Activated naive CD4-positive, alpha-beta T cell treated with Interleukin-2 at 50 U/mL for 16 hours (primary cell): ENCODE measurements around the gene FAM72A.
A peak's percentile ranks its signal among the peaks of the same experiment; 100 is the strongest.
"Not testable (repeated sequence)": the region's sequence is repeated elsewhere in the genome, so short reads cannot be mapped to it uniquely, and the experiment has no call there.

Source experiments
- DNase-seq: peaks from one replicate; pipeline ENCODE4 v3.0.0-alpha.2; 2020

FAM72A gene

DNA sequence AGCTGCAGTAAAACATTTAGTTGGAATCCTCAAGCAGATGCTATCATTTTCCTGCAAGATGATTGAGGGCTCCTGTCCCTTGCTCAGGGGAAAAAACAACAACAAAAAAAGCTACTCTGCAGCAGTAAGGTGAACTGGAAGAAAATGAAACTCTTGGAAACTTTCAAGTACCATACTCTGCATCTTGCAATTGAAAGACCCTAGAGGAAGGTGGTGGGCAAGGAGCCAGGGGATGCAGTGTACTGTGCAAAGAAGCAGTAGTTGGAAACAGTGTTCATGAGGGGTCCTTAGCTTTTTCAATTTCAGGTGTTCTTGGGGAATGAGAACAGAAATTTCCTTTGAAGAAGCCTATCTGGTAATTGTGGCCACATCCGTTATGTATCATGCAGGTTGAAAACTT is 8.2 kb upstream of the FAM72A start:
- not testable (repeated sequence) for DNase-seq

DNA sequence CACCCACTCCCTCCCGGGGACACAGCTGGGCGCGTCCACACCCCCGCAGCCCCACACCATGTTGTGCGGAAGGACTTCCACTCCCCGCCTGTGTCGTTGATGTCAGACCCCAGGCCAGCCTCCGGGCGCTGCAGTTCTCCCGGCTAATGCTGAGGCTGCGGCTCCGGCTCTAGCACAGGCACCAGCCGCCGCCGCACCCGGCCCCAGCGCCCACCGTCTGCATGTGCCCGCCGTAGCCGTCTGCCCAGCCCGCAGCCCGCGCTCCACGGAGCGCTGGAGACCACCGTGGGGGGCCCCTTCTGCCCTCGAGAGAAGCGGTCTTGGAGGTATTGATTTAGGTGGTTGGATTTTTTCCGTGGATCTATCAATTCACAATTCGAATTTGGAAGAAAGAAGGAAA is 2.9 kb upstream of the FAM72A start:
- peak; percentile 9 for DNase-seq

DNA sequence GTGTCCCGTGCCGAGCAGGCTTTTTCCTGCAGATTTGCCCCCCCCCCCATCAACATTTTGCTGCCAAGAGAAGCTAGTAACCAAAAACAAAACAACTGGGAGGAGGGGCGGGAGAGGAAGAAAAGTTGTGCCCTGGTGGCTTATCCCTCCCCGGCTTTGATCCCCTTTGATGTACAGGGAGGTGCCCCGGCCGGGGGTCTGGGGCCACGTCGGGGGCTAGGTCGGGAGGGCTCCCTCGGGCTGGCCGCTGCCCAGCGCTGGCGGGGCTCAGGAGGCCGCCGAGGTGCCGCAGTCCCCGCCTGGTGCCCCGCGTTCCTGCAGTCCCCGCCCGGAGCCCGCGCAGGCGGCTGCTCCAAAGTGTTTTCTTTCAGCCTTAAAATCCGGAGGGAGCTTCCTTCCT is 2.2 kb upstream of the FAM72A start:
- peak; percentile 9 for DNase-seq

DNA sequence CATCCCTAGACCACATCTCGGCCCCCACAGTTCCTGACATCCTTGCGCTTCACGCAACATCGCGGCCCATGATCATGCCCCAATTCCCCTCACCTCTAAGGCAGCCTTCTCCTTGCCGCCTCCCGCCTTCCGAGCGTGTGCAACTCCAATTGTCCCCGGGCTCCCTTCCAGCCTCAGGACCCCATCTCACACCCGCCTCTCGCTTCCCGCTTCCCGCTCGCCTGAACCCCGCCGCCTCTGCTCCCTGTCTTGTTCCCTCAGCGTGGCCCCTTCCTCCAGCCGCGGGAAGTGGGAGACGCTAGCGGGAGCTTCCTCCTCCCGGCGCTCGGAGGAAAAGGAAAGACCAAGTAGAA is 1.5 kb upstream of the FAM72A start:
- DNase-seq = peak; percentile 13

DNA sequence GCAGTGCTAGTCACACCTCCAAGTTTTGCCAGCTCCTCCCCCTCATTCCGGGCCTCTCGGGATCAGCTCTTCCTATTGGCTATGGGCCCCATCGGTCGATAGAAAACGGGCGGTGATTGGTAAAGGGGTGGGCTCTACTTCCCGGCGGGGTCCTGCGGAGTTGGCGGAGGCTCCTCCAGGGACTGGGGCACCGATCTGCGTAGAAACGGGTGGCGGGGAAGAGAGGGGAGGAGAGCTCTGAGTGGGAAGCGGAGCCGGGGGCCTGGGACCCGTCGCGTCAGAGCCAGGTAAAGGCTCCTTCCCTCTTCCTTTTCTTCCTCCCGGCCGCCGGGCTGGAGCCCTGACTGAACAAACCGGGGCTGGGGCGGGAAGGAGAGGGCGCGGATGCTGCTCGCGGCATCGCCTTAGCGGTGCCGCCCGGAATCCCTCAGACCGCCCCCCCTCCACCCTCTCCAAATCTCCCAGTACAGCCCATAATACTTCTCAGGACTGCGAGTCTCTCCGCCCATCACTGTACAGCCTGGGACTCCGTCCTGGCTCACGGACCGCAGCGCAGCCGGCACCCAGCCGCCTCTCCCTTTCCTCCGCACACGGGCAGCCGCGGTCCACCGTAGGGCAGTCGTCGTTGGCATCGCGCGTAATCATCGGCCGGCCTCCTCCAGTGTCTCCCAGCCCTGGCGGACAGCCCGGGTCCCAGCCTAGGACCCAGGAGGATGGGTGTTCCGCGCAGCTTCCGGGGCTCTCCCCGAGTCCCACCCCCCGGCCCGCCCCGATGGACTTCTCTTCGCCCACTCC is 922 bp upstream of the FAM72A start, which contains the start of gene SRGAP2:
TSS of gene SRGAP2 (plus strand) at position 178 of the 795 bp plus-strand sequence. CDS start 2,430 bp downstream, outside the sequence.
- peak; percentile 53 for DNase-seq

DNA sequence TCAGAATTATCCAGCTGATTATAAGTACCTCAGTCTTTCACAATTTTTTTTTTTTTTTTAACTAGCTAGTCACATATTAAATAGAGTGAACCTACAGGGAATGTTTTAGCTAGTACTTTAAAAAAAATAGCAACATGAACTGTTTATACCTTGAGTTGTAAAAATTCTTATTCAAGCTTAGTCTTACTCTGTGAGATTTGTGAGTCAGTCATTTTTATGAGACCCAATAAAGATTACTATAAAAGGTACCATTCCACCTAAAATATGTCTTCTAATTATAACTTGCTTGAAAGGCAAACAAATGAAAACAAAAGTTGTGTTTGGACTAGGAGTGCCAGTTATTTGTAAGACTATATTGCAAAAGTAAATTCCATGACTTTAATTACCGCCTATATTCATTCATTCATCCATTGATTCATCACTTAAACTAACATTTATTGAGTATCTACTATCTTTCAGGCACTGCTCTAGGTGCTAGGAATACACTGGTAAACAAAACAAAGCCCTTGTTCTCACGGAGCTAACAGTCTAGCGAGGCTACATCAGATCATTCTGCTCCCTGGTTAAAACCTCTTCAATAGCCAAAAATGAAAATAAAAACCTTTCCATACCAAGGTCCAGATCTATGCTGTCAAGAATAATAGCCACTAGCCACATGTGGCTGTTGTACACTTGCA is 5.8 kb downstream of the FAM72A start:
- not testable (repeated sequence) for DNase-seq

DNA sequence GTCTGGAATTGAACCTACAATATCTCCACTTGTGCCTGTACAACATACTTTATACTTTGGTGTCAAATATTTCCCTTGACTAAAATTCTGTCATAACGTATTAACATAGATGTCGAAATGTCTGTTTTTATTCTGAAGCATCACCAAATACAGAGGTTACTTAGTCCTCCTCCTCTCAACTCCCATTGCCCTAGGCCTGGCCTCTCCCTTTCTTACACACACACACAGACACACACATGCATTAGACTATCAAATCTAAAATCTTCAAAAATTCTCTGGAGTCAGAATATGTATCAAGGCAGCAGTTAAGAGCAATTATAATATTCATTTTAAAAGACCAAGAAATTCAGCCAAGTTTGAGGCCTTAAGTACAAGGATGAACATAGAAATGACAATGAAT is 7.5 kb downstream of the FAM72A start:
- not testable (repeated sequence) for DNase-seq

DNA sequence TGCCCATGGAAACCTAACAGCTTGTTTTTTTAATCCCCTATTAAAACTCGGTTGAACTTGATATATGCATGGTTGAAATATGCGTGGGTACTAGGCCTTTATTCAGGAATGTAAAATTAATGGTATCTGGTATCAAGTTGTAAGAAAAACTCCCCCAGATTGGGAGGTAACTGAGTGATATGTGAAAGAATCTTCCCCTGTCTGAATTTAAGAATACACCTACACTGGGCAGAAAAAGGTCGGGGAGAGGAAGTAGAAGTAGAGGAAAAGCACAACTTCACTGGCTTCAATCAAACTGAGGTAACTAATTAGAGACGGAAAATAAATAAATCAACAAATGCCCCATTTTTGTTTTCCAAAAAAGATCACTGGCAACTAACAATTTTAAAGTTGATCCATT is 15.8 kb downstream of the FAM72A start:
- not testable (repeated sequence) for DNase-seq

DNA sequence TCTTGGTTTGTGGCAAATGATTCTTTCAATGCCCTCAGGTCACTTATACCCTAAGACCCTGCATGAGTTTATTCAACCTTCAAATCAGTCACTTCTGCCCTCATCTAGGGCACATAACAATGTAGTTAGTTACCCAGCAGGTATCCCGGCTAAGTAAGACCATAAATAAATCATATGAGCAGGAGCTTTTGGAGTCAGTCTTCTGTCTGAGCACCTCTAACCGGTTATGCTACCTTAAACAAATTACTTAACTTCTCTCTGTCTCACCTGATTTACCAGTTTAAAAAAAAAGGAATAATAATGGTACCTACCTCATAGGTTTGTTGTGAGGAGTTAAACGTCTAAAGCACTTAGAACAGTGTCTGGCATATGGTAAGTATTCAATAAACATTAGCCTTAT is 16.9 kb downstream of the FAM72A start:
- DNase-seq = not testable (repeated sequence)

DNA sequence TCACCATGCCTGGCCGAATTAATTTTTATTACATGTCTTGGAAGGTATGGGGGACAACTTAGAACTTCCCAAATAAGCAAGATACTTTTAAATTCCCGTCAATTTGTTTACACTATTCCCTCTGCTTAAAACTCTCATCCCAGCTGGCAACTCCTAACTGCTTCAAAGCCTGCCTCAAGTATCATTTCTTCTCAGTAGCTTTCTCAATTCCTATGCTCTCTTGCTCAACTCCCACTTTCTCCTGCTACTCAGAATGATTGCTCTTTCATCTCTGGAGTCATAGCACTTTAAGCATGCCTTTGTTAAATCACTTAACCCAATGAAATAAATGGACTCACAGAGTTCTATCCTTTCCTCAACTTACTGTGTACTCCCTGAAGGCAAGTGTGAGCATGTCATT is 18.9 kb downstream of the FAM72A start:
- DNase-seq = not testable (repeated sequence)

DNA sequence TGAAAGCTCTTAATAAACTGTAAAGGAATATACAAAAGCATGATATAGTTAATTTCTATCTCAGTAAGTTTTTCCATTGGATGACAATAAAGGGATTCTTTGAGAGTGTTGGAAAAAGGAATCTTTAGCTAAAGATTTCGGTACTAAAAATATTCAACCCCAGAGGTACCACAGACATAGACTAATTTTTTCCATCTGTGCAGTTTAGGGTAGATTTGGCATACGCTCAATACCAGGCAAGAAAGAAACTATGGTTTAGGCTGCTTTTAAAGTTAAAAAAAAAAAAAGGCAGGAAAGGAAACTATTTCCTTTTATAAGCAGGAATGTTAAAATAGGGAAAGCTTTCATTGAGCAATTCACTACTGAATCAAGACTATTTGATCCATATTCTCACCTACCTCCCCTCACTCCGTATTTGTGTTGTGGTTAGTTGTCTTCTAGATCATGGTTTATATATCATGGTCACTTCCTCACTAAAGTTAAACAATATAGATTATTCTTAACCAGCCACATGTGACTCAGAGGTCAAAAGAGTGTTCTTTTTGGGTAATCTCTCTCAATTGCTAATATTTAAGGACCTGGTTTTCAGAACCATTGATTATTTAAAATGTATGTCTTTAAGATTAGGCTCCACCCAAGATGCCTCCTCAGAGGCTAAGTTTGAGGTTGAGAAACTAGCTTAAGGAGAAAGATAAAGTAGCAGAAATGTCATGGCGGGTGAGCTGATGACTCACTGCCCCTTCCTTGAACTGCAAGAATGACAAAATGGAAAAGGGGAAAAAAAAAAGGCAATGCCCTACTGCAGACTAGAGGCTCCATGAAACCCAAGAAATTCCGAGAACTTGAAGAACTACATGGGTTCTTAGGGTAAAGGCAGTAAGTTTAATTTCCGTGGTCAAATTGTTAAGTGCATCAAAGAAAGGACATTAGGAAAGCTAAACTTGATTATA is 20.0 kb downstream of the FAM72A start:
- DNase-seq = not testable (repeated sequence)

DNA sequence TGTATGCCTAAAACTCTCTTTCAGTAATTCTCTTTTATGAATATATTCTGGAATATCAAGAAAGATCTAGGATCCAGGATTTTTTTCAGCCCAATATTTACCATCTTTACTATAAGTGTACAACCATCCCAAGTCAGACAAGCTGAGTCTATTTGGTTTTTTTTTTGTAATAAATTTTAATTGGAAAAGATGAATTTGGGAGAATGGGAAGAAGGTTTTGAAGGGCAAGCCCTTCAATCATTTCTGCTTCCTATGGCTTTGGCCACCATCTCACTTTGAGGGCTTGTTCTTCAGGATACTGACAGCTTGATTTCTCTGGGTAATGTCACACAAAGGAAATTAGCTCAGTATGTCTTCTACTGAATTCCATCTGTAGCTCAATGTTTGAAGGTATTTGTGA is 23.0 kb downstream of the FAM72A start:
- not testable (repeated sequence) for DNase-seq

DNA sequence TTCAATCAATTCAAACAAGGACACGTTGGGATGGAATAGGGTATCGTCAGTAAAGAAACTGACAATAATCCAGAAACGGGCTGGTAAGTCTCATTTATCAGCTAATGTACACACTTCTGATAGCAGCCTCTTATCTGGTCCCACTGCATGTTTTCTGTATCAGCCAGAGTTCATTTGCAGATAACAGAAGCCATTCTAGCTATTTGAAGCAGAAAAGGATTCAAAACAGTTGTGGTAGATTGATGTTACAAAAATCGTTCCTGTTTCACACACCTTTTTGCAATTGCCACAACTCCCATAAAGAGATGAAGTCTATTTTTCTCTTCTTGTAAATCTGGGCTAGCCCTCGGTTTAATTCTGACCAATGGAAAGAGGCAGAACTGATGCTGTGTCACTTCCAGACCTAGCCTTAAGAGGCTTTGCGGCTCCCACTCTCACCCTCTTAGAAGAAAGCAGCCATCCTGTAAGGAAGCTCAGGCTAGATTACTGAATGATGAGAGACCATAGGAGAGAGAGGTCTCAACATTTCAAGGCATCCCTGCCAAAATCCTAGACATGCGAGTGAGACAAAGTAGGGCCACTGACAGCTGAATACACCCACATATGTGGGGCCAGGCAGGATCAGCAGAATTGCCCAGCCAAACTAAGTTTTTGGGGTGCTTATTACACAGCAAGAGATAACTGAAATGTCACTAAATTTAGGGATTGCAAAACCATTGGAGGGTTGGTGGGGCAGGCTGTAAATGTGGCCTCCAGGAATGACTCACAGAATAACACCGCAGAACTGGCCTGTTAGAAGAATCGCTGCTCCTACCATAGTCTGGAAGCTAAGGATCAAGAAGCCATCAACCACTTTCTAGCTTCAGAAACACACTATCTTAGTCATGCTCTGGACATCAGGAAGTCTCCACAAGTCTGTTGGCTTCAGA is 24.3 kb downstream of the FAM72A start:
- DNase-seq = not testable (repeated sequence)

DNA sequence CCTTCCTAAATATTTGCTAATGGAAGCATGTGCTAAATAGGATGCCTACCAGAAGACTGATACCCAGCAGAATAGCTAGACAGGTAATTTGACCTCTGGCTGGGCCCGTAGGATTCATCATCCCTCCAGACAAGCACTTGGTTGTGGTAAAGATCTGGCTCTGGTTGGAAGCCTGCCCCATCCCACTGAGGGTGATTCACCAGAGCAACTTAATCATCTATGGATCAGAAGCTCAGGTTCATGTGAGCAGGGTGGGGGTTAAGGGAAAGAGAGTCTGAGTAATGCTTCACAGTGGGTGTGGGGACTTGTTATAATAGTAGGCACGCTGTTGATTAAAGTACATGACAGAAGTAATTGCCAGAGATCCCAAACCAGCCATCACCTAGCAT is 26.5 kb downstream of the FAM72A start:
- DNase-seq = not testable (repeated sequence)

DNA sequence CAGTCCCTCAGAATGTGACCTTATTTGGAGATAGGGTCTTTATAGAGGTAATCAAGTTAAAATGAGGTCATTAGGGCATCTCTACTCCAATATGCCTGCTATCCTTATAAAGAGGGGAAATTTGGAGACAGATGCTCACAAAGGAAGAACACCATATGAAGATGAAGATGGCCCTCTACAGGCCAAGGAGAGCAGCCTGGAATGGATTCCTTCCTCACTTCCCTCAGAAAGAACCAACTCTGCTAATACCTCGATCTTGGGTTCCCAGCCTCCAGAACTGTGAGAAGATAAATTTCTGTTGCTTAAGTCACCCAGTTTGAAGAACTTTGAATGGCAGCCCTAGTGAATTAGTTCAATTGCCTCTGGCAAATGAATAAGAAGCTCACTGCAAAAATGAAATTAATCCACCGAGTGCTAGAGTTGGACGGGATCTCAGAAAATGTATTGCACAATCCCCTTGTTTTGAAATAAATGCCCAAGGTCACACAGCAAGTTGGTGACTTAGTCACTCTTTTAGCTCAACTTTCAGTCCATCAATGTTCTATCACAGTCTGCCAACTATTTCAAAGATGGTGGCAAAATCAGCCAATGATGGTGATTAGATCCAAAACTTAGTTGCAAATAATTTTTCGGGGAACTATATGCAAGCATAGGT is 27.1 kb downstream of the FAM72A start:
- DNase-seq = not testable (repeated sequence)

DNA sequence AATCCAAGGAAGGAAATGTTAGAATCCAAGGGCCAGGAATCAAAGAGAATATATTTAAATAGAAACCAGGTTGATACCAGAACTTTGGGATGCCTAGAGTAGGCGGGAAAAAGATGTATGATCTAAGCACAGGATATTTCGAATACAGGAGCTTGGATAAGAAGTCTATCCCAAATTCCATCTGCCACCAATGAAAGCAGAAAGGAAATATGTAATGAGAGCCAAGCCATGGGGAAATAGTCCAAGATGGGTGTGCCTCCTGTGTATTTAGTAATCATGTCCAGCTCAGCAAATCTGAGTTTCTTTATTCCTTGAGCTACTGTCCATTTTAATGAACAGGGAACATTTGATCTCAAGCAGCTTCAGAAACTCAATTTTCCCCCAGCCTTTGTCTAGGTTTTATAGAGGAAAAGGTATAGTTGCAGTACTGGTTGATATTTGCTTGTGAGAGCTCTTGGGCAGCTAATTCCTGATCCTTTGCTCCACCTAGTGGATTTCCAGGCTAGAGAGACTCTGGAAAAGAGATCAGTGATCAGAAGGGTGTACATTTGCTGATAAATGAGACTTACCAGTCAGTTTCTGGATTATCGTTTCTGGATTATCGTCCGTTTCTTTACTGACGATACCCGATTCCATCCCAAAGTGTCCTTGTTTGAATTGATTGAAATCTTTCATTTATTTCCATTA is 28.3 kb downstream of the FAM72A start:
- not testable (repeated sequence) for DNase-seq

DNA sequence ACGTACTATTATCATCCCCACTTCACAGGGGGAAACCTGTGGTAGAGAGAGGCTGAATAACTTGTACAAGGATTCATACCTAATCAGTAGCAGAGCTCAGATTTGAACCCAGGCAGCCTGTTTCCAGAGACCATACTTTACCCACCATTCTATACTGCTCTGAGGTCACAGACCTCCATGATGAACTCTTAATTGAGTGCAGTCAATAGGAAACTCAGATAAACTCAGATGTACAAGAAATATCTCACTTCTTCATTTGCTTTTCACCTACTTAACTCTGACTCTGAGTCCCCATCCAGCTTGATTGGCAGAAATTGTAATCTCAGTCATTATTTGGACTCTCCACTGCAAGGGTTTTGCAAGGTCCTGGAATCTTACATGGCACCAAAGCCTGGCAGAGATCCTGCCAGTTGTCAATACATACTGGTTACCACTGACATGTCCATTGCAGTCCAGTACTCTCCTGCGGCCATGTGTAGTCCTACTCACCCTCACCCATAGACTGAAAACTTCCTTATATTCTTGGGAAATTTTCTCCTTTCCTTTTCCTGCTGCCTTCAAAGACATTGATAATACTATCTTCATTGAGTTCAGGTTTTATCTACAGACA is 29.4 kb downstream of the FAM72A start:
- DNase-seq = not testable (repeated sequence)

DNA sequence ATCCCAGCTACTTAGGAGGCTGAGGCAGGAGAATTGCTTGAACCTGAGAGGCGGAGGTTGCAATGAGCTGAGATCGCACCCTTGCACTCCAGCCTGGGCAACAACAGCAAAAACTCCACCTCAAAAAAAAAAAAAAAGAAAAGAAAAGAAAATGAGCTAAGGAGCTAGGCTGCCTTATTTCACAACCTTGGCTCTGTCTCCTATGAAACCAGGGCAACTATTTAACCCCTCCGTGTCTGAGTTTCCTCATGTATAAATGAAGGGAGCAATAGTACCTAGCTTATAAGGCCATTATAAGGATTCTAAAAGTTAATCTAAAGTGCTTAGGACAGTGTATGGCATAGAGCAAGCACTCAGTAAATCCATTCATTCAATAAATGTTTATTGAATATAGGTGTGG is 32.8 kb downstream of the FAM72A start:
- DNase-seq = not testable (repeated sequence)

DNA sequence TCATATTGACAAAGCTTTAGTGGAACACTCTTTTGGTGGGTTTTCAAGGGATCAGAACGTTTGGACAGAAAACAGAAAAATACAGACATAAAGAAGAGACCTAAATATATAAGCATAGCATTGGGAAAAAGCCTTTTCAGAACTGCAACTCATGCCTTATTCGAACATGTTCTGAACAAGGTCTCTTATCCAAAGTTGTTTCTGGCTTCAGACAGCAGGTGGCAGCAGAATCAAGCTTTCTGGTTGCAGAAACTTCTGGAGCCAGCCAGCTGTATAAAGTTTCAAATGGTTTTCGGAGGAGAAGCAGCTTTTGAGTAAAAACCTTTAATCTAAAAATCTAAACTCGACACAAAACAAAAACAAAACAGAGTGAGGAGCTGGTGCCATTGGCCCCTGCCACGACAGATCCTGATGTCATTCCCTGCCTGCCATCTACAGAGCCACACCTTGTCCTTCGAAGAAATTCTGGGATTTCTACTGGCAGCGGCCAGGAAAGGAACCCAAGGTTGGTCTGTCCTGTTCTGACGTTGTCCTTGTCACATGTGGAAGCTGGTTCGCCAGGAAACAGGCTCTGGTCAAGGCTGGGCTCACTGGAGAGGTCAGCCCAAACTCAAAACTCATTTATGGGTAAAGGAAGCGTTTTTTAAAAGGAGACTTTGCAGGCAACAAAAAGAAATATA is 35.1 kb downstream of the FAM72A start:
- DNase-seq = not testable (repeated sequence)
